Nephron (organoid): Measurements from ENCODE around the gene EPS8L3.

Source experiments
- H3K27ac Mint-ChIP-seq, 3 experiments: 2 replicates each; pipeline ENCODE4 v1.8.0; 2020; ENCODE audit warnings: mixed read lengths in 3 of 3, mild to moderate bottlenecking in 2 of 3, moderate library complexity in 1 of 3
- H3K27me3 Mint-ChIP-seq: 2 replicates; pipeline ENCODE4 v1.8.0; 2021; ENCODE audit warnings: low read depth, mild to moderate bottlenecking, moderate library complexity, mixed read lengths
- H3K36me3 Mint-ChIP-seq: 2 replicates; pipeline ENCODE4 v1.8.0; 2020; ENCODE audit warnings: low read depth, mixed read lengths
- H3K4me1 Mint-ChIP-seq: 2 replicates; pipeline ENCODE4 v1.8.0; 2020; ENCODE audit warnings: mixed read lengths
- H3K4me3 Mint-ChIP-seq, 3 experiments: 2 replicates each; pipeline ENCODE4 v1.8.0; 2020; ENCODE audit warnings: mild to moderate bottlenecking in 3 of 3, mixed read lengths in 3 of 3, moderate library complexity in 2 of 3
- H3K9me3 Mint-ChIP-seq: 2 replicates; pipeline ENCODE4 v1.8.0; 2020; ENCODE audit warnings: mixed read lengths
- CTCF ChIP-seq, 3 experiments: fragments of 200-600 bp; sonication (generic); IDR thresholded peaks; one replicate each; pipeline ENCODE4 v1.5.0; 2021; ENCODE audit warnings: antibody characterized with exemption in 3 of 3; ENCODE audit not compliant: unreplicated experiment in 3 of 3

EPS8L3 gene

GRCh38 chr1:109783436-109783835, 19.7 kb upstream of the EPS8L3 start:
- H3K9me3 Mint-ChIP-seq = peaks cover 2% of the 10 kb centered on the region
- H3K27ac Mint-ChIP-seq = peak overlapping the region; percentile 56 to 88 (median 67)
- H3K4me1 Mint-ChIP-seq = peaks cover 55% of the 10 kb centered on the region
- no peak overlapping the region for H3K4me3 Mint-ChIP-seq
- H3K27me3 Mint-ChIP-seq = no peaks in the 10 kb centered on the region
- no peaks in the 10 kb centered on the region for H3K36me3 Mint-ChIP-seq
- TF ChIP-seq CTCF (IDR thresholded peaks at IDR 0.05; ENCODE audit: unreplicated experiment in 3 of 3) = no peak

- Mint-ChIP-seq H3K36me3 (no peaks in the 10 kb centered on the region), H3K9me3 (peaks cover 2% of the 10 kb centered on the region), H3K27me3 (no peaks in the 10 kb centered on the region), H3K27ac (peak overlapping the region; percentile 56 to 88 (median 67)), H3K4me1 (peaks cover 55% of the 10 kb centered on the region), H3K4me3 (no peak overlapping the region)
- no peak for TF ChIP-seq CTCF (IDR thresholded peaks at IDR 0.05; ENCODE audit: unreplicated experiment in 3 of 3)
Measured at GRCh38 chr1:109782927-109783326, 19.2 kb upstream of the EPS8L3 start.

GRCh38 chr1:109782514-109782913, 18.8 kb upstream of the EPS8L3 start:
- no peak overlapping the region for H3K4me3 Mint-ChIP-seq
- H3K36me3 Mint-ChIP-seq = no peaks in the 10 kb centered on the region
- H3K9me3 Mint-ChIP-seq = peaks cover 2% of the 10 kb centered on the region
- peaks cover 56% of the 10 kb centered on the region for H3K4me1 Mint-ChIP-seq
- H3K27ac Mint-ChIP-seq = peak overlapping the region; percentile 38 to 88 (median 67)
- no peak for TF ChIP-seq CTCF (IDR thresholded peaks at IDR 0.05; ENCODE audit: unreplicated experiment in 3 of 3)
- no peaks in the 10 kb centered on the region for H3K27me3 Mint-ChIP-seq

- no peaks in the 10 kb centered on the region for H3K36me3 Mint-ChIP-seq
- no peak for TF ChIP-seq CTCF (IDR thresholded peaks at IDR 0.05; ENCODE audit: unreplicated experiment in 3 of 3)
- H3K27me3 Mint-ChIP-seq = no peaks in the 10 kb centered on the region
- peaks cover 60% of the 10 kb centered on the region for H3K4me1 Mint-ChIP-seq
- peaks cover 2% of the 10 kb centered on the region for H3K9me3 Mint-ChIP-seq
- no peak overlapping the region for H3K4me3 Mint-ChIP-seq
- H3K27ac Mint-ChIP-seq = no peak overlapping the region
Measured at GRCh38 chr1:109781806-109782205, 18.1 kb upstream of the EPS8L3 start.

GRCh38 chr1:109780982-109781381, 17.3 kb upstream of the EPS8L3 start:
- Mint-ChIP-seq H3K27me3 (no peaks in the 10 kb centered on the region), H3K27ac (no peak overlapping the region), H3K4me3 (no peak overlapping the region), H3K36me3 (no peaks in the 10 kb centered on the region), H3K9me3 (peaks cover 2% of the 10 kb centered on the region), H3K4me1 (peaks cover 52% of the 10 kb centered on the region)
- TF ChIP-seq CTCF (IDR thresholded peaks at IDR 0.05; ENCODE audit: unreplicated experiment in 3 of 3) = no peak

- Mint-ChIP-seq H3K9me3 (peaks cover 2% of the 10 kb centered on the region), H3K36me3 (no peaks in the 10 kb centered on the region), H3K4me3 (no peak overlapping the region), H3K27ac (peak overlapping the region in 1 of 3 experiments; percentile 39), H3K4me1 (peaks cover 31% of the 10 kb centered on the region), H3K27me3 (no peaks in the 10 kb centered on the region)
- no peak for TF ChIP-seq CTCF (IDR thresholded peaks at IDR 0.05; ENCODE audit: unreplicated experiment in 3 of 3)
Measured at GRCh38 chr1:109777980-109778625, 14.4 kb upstream of the EPS8L3 start.
